Measurements from ENCODE around the gene HES7. TPM values are rescaled to one million over a fixed set of nuclear protein-coding genes. Genes with fewer than 3 reads are reported as not detected.

The HES7 gene
- total RNA-seq, 1 experiment from 2014 or later, result 1.1 TPM

GRCh38 chr17:8125947-8126490, 2.1 kb upstream of the HES7 start:
- in situ Hi-C loops (cut with HindIII; ENCODE audit: low sequenced_read_pairs), result no loop called here
- DNase-seq (ENCODE audit: low spot score), result peak; percentile 44

GRCh38 chr17:8125154-8125946, 1.4 kb upstream of the HES7 start:
- peak; percentile 89 for DNase-seq (ENCODE audit: low spot score)
- in situ Hi-C loops (cut with HindIII; ENCODE audit: low sequenced_read_pairs), result no loop called here

- in situ Hi-C loops (cut with HindIII; ENCODE audit: low sequenced_read_pairs), result loop anchor here (5.0 kb wide), 1 partner anchor 63 kb away; no protein-coding TSS in a partner anchor
- peak; percentile 58 for DNase-seq (ENCODE audit: low spot score)
Observed at GRCh38 chr17:8124350-8125153, 646 bp upstream of the HES7 start.

DNA sequence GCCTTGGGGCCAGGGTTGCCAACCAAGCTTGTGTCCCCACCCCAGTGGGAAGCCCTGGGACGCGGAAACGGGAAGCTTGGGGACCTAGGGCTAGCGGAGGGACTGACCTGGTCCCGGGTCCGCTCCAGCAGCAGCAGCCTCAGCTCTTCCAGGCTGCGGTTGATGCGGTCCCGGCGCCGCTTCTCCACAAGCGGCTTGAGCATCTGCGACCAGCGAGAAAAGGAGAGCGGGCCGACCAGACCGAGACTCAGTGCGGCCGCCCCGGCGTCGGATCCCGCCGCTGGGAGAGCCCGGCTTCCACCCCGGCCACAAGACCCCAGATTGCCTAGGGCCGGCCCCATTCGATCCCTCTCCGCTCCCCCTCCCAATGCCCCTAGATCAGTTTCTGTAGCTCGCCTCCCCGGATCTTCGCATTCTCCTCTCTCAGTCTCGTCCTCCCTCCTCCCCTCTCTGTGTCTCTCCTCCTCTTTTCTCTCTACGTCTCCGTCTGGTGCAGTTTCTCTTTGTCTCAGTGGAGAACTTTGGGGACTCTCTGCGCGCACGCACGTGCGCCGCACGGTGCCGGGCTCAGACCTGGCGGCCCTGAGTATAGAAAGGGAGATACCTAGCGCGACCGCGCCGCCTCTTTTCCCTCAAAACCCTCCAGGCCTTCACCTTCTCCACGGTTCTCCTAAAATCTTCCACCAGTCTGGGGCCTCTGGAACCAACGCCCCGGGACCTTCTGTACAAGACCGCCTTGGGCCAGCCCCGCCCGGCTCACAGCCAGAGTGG, 797 bp downstream of the HES7 start:
- in situ Hi-C loops (cut with HindIII; ENCODE audit: low sequenced_read_pairs), result loop anchor here (5.0 kb wide), 1 partner anchor 64 kb away; no protein-coding TSS in a partner anchor
- DNase-seq (ENCODE audit: low spot score), result peak; percentile 40

DNA sequence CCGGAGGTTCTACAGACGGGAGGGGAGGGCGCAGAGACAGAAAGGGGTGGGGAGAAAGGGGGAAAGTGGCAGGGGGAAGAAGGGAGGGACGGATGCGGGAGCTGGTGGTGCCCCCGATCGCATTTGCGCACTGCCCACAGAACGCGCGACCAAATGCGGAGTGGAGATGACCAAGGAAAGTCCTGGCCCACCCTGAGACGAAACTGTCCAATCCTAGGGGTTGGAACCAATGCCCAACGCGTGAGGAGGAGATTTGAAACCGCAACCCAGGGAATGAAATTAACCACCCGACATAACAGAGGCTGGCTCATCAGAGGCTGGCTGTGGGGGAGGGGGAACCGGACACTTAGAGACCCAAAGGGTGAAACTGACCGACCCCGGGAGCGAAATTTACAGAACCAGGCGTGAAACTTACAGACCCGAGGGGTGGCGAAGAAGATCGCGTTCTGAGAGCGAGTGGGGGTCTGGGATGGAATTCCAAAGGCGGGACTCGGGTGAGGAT, 1.4 kb downstream of the HES7 start:
- in situ Hi-C loops (cut with HindIII; ENCODE audit: low sequenced_read_pairs), result loop anchor here (5.0 kb wide), 1 partner anchor 65 kb away; no protein-coding TSS in a partner anchor
- peak; percentile 55 for DNase-seq (ENCODE audit: low spot score)

DNA sequence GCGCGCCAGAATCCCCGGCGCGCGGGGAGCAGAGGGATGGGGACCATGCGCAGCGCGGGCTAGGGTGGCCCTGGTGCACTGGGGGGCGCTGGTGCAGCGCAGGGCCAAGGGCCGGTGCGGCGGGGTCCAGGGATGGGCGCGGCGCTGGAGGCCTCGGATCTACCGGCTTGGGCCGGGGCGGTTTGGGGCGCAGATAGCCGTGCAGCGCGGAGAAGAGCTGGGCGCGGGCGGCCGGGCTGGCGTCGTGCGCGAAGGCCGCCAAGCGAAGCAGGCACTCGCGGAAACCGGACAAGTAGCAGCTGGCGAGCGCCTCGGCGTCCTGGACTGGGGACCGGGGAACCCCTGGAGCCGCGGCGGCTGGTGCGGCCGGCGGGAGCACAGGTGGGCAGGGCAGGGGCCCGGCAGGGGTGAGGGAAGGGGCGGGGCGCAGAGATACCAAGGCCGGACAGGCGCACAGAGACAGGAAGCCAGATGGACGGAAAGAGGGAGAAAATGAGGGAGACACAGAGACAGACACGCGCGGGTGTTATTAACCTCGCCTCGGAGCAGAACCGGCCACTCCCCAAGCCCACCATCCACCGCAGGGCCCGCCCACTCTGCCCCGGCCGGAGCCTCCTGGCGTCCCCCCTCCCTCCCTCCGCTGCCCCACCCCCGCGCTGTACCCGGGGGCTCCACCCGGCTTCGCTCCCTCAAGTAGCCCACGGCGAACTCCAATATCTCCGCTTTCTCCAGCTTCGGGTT, 2.1 kb downstream of the HES7 start:
- in situ Hi-C loops (cut with HindIII; ENCODE audit: low sequenced_read_pairs), result loop anchor here (5.0 kb wide), 1 partner anchor 65 kb away; no protein-coding TSS in a partner anchor
- peak; percentile 58 for DNase-seq (ENCODE audit: low spot score)

GRCh38 chr17:8121407-8121680, 2.6 kb downstream of the HES7 start:
- in situ Hi-C loops (cut with HindIII; ENCODE audit: low sequenced_read_pairs), result loop anchor here (5.0 kb wide), 1 partner anchor 66 kb away; no protein-coding TSS in a partner anchor

DNA sequence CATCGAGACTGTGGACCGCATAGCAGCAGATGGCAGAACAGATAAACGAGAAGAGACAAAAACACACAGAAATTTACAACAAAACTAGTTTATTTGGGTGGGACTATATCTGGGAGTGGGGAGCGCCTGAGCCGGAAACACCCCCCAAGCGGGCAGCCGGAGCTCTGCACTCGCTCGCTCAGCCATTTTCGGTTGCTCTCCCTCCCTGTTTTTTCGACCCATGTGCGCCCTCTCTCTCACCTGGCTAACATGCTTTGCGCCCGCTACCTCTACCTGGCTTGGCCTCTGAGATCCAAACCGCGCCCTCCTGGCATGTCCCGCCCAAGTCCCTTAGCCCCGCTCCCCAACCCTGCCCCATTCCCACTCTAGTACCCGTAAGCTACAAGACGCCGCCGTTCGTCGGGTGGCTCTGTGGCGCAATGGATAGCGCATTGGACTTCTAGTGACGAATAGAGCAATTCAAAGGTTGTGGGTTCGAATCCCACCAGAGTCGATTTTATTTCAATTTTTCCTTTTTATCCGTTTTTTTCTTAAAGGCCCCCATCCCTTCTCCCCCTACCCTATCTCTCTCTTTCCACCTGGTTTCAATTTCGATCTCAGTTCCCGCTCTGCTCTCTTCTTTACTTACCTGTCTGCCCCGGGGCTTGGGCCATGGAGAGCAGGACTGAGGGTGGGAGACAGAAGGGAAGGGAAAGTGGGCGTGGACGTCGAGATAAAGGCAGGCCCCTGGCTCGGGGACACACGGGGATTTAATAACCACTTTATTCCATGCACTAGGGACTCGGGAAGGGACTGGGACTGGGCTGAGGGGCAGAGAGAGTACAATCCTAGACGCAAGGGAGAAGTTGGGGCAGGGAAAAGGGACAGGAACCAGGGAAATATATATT, 3.1 kb downstream of the HES7 start:
- in situ Hi-C loops (cut with HindIII; ENCODE audit: low sequenced_read_pairs), result loop anchor here (5.0 kb wide), 1 partner anchor 67 kb away; no protein-coding TSS in a partner anchor
- peak; percentile 71 for DNase-seq (ENCODE audit: low spot score)

More at GRCh38 chr17:8121407-8121680, 2.6 kb downstream of the HES7 start:
- DNase-seq (ENCODE audit: low spot score), result no peak

DNA sequence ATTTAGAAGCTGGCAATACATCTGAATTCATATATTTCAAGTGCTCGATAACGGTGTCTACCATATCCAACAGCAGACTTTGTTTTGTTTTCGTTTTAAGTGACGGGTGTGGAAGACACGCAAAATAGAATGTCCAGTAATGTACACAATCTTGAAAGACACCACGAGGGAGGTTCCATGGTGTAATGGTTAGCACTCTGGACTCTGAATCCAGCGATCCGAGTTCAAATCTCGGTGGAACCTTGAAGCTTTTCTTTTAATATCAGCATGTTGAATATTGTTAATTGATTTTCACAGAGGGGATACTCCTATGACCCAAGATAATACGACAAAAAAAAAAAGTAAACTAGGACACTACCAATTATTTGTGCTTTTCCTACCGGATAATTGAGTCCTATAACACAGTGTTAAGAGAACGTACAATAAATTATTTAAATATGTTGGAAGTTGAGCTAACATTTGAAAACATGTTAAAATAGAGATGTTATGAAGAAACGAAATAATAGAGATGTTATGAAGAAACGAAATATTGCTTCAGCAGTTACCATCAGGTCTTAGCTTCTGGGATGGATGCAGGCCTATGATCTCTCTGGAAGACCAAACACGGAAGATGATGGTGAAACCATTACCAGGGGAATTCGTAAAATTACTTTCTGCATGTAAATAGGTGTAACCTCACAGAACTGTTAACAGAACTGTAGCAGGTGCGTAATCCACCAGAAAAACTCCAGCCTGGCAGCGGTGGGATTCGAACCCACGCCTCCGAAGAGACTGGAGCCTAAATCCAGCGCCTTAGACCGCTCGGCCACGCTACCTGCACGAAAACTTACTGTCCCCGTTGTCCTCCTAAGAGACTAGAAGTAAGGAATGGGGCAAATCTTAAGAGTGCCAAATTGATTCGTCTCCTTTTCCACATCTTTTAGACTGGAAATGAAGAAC, 4.1 kb downstream of the HES7 start:
- in situ Hi-C loops (cut with HindIII; ENCODE audit: low sequenced_read_pairs), result loop anchor here (5.0 kb wide), 1 partner anchor 67 kb away; no protein-coding TSS in a partner anchor
- peak; percentile 95 for DNase-seq (ENCODE audit: low spot score)

- in situ Hi-C loops (cut with HindIII; ENCODE audit: low sequenced_read_pairs), result no loop called here
- peak; percentile 95 for DNase-seq (ENCODE audit: low spot score)
Observed at GRCh38 chr17:8118769-8119580, 4.9 kb downstream of the HES7 start.

DNA sequence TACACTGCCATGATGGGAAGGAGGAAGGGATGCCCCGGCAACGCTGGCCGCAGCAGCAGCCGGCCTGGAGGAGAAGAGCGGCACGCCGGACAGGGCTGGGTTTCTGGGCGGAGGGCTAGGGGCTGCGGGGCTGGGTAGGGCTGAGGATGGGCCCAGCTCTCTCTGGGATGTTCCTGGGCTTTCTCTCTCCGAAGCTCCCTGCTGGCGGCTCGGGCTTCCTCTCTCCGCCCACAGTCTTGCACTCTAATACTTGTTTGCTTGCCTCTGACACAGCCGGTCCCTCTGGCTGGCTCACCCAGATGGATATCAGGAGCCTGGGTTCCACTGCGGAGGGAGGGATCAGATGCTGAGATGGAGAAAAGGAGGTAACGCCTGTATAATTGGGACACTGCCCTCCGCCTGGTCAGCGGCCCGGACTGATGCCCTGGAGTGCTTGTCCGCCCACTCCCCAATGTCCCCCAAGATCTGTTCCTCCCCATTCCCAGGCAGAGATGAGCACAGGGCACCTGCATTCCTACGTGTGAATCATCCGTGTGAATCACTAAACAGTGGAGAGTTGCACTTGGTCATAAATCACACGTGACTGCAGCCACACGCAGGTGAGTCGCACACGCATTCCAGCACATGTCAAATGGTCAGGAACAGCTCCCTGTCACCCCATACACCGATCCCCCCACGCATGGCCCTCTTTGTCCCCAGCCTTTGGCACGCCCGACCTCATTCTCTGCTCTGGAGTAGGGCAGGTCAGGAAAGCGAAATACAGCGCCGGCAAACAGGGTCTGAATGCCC, 5.7 kb downstream of the HES7 start, which contains the start of gene ALOXE3:
Gene ALOXE3 (minus strand): TSS at position 535 of the 789 bp plus-strand sequence. CDS start 524 bp downstream, at position 11.
- peak; percentile 75 for DNase-seq (ENCODE audit: low spot score)
- in situ Hi-C loops (cut with HindIII; ENCODE audit: low sequenced_read_pairs), result no loop called here

DNA sequence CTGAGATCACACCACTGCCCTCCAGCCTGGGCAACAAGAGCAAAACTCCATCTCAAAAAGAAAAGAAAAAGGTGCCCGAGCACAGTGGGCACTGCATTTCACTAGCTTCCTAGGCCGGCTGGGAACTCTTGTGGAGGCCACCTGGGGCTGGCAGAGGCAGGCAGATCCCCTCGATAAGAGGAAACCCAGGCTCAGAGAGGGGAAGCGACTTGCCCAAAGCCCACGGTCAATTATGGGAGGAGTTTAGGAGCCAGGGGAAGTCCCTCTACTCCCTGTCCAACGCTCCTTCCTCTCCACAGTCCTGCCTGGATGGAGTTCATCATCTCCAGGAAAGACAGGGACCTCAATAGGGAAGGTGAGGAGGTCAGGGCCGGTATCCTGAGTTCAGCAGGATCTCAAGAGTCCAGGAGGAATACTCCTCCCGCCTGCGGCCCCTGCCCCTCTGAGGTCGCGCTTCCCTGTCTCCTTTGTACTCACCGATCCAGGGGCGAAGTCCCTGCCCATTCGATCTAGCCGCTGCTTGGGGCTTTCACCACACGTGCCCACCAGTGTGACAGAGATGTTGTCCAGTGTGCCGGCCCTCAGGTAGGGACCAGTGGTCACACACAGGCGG, 6.4 kb downstream of the HES7 start:
- in situ Hi-C loops (cut with HindIII; ENCODE audit: low sequenced_read_pairs), result no loop called here

GRCh38 chr17:8116776-8117175, 7.1 kb downstream of the HES7 start:
- in situ Hi-C loops (cut with HindIII; ENCODE audit: low sequenced_read_pairs), result no loop called here
- no peak for DNase-seq (ENCODE audit: low spot score)

More for the DNA sequence above, 6.4 kb downstream of the HES7 start:
- DNase-seq (ENCODE audit: low spot score), result peak; percentile 51

GRCh38 chr17:8110907-8111306, 13.0 kb downstream of the HES7 start:
- in situ Hi-C loops (cut with HindIII; ENCODE audit: low sequenced_read_pairs), result no loop called here
- DNase-seq (ENCODE audit: low spot score), result no peak

All from G401 (cell line).